MCF 10A (cell line): ENCODE results near the gene PRTG. TPM values are rescaled to one million over a fixed set of nuclear protein-coding genes. Genes with fewer than 3 reads are reported as not detected.

Experiments used
- BruUV-seq: library from RNA; stranded (reverse); fragments of 400-500 nt; replicated peaks from 2 replicates; lab custom pipeline; 2021; lab: Mats Ljungman, UMichigan
- CTCF ChIA-PET: fragments of 300-600 bp; sonication (Branson Sonifier 250); formaldehyde crosslinking; extraction: SDS; loops from one replicate; lab custom pipeline; 2021; ENCODE audit warnings: antibody characterized with exemption, inconsistent platforms; lab: Yijun Ruan, JAX
- POLR2A ChIA-PET: fragments of 300-600, 350-650 bp; sonication (Branson Sonifier 250); formaldehyde crosslinking; extraction: SDS; loops from one replicate; lab custom pipeline; 2020; ENCODE audit warnings: antibody characterized with exemption, inconsistent platforms; lab: Yijun Ruan, JAX
- DNase-seq: peaks from one replicate; pipeline ENCODE4 v3.0.0-alpha.2; 2018; ENCODE audit not compliant: unreplicated experiment
- H3K27ac Mint-ChIP-seq: one replicate; pipeline ENCODE4 v1.8.0; 2022; ENCODE audit warnings: mild to moderate bottlenecking, low read depth, mixed read lengths; ENCODE audit not compliant: unreplicated experiment
- H3K27me3 Mint-ChIP-seq: one replicate; pipeline ENCODE4 v1.8.0; 2022; ENCODE audit warnings: mixed read lengths; ENCODE audit not compliant: insufficient read depth, unreplicated experiment
- H3K36me3 Mint-ChIP-seq: one replicate; pipeline ENCODE4 v1.8.0; 2022; ENCODE audit warnings: mild to moderate bottlenecking, moderate library complexity, mixed read lengths; ENCODE audit not compliant: insufficient read depth, unreplicated experiment
- H3K4me1 Mint-ChIP-seq: one replicate; pipeline ENCODE4 v1.8.0; 2022; ENCODE audit warnings: mixed read lengths; ENCODE audit not compliant: insufficient read depth, unreplicated experiment
- H3K4me3 Mint-ChIP-seq: one replicate; pipeline ENCODE4 v1.8.0; 2022; ENCODE audit warnings: mild to moderate bottlenecking, moderate library complexity, mixed read lengths; ENCODE audit not compliant: unreplicated experiment
- H3K9me3 Mint-ChIP-seq: one replicate; pipeline ENCODE4 v1.8.0; 2022; ENCODE audit warnings: mixed read lengths; ENCODE audit not compliant: unreplicated experiment
- intact Hi-C: fragments of 100-400 bp; cut with micrococcal nuclease; formaldehyde crosslinking; loops from 2 replicates; pipeline ENCODE4 v1.14.1; 2022
- total RNA-seq: library from RNA; stranded (reverse); gene quantifications from 2 replicates; pipeline ENCODE4 v1.2.3, GENCODE V29; 2022
- TF ChIP-seq, protein P1 (sequence below): fragments of 200-600 bp; IDR thresholded peaks from one replicate; pipeline ENCODE4 v1.8.0; 2022; ENCODE audit warnings: antibody characterized with exemption, mild to moderate bottlenecking; ENCODE audit not compliant: unreplicated experiment

PRTG gene
- total RNA-seq, 1 experiment from 2014 or later: 3.5 TPM

DNA sequence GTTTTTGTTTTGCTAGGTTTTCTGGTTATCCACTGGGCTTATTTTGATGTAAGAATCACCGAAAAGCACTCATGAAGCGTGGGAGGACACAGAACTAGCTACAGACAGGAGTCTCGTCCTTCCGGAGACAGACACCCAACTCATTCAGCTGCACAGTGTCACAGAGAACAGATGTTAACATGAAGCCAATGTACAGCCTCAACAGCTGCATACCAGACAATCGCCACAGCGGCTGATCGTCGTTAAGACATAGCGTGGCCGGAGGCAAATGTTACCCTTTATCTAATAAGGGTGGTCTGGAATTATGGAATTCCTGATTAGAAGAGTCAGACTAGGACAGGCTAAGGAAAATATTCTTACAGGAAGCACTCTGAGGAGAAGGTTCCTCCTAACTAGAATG is 153.7 kb downstream of the PRTG start:
- H3K36me3 Mint-ChIP-seq: no peaks in the 10 kb centered on the region
- BruUV-seq: no TSS peak
- H3K9me3 Mint-ChIP-seq: no peaks in the 10 kb centered on the region
- intact Hi-C loops: no loop called here
- DNase-seq: no peak
- peak overlapping the region; percentile 70 for H3K4me3 Mint-ChIP-seq
- TF ChIP-seq, protein P1, sequence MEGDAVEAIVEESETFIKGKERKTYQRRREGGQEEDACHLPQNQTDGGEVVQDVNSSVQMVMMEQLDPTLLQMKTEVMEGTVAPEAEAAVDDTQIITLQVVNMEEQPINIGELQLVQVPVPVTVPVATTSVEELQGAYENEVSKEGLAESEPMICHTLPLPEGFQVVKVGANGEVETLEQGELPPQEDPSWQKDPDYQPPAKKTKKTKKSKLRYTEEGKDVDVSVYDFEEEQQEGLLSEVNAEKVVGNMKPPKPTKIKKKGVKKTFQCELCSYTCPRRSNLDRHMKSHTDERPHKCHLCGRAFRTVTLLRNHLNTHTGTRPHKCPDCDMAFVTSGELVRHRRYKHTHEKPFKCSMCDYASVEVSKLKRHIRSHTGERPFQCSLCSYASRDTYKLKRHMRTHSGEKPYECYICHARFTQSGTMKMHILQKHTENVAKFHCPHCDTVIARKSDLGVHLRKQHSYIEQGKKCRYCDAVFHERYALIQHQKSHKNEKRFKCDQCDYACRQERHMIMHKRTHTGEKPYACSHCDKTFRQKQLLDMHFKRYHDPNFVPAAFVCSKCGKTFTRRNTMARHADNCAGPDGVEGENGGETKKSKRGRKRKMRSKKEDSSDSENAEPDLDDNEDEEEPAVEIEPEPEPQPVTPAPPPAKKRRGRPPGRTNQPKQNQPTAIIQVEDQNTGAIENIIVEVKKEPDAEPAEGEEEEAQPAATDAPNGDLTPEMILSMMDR: no peak
- H3K27ac Mint-ChIP-seq: no peak overlapping the region
- H3K4me1 Mint-ChIP-seq: no peaks in the 10 kb centered on the region
- ChIA-PET POLR2A (no interaction called here), CTCF (interaction anchor here (0.6 kb wide), 1 partner anchor 63 kb away, joined by 5 read pairs; no protein-coding TSS in a partner anchor)
- H3K27me3 Mint-ChIP-seq: peaks cover 6% of the 10 kb centered on the region

DNA sequence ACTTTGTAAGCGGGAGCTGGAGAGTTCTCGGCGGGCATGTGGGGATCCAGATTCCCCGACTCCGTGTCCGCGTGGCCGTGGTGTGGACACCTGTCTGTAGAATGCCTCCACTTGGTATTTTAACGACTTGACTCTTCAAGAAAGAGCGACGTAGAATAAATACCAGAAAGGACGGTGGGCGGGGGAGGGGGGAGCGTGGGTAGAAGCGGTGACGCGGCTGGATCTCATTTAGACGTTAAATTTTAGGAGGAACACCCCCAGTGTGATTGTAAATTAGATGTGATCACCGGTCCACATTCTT is 154.2 kb downstream of the PRTG start:
- Mint-ChIP-seq H3K4me3 (peak overlapping the region; percentile 70), H3K36me3 (no peaks in the 10 kb centered on the region), H3K4me1 (no peaks in the 10 kb centered on the region), H3K27ac (no peak overlapping the region), H3K9me3 (no peaks in the 10 kb centered on the region), H3K27me3 (peaks cover 11% of the 10 kb centered on the region)
- TF ChIP-seq, protein P1: no peak
- ChIA-PET CTCF (interaction anchor here (0.6 kb wide), 1 partner anchor 62 kb away, joined by 5 read pairs; no protein-coding TSS in a partner anchor), POLR2A (interaction anchor here (0.6 kb wide), 1 partner anchor 133 kb away, joined by 3 read pairs; no protein-coding TSS in a partner anchor)
- no TSS peak for BruUV-seq
- DNase-seq: no peak
- intact Hi-C loops: no loop called here

DNA sequence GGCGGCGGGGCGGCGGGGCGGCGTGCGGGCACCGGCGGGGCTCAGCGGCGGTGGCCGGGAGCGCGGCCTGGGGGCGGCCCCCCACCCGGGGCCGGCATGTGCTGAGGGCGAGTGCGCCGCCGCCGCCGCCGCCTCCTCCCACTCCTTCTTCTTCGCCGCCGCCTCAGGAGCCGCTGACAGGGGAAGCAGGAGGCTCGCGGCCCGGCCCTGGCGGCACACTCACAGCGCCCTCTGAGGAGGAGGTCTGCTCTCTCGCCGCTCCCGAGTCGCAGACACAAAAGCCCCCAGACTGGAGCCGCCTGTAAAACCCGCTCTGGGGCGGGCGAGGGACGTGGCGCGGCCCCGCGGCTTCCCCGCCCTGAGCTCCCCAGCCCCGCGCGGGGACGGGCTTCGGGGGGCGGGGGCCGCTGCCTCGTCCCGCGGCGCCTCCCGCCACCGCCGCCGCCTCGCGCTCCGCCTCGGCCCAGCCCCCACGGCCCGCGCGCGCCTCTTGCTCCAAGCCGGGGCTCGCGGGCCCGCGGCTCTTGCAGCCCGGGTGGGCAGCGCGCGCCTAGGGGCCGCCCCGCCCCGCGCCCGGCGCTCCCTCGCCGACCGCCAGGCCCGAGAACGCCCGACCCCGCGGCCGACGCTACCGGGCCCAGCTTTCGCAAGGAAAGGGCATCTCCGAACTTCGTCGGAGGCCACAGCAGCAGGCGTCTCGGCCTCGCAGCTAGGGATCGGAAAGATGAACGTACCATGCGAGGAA is 154.7 kb downstream of the PRTG start, which contains the start of gene PYGO1:
Gene PYGO1, minus strand, starts transcription at position 276 of the 745 bp plus-strand sequence. CDS start 462 bp downstream, outside the sequence.
- peaks cover 16% of the 10 kb centered on the region for H3K27me3 Mint-ChIP-seq
- H3K36me3 Mint-ChIP-seq: no peaks in the 10 kb centered on the region
- TF ChIP-seq, protein P1: no peak
- ChIA-PET POLR2A (interaction anchor here (0.6 kb wide), 1 partner anchor 134 kb away, joined by 3 read pairs; no protein-coding TSS in a partner anchor), CTCF (interaction anchor here (0.6 to 0.7 kb wide), 2 partner anchors 21 to 62 kb away, joined by 3 to 5 read pairs; no protein-coding TSS in a partner anchor)
- peak within 1 kb of the TSS; percentile 70 for H3K4me3 Mint-ChIP-seq
- no peak within 1 kb of the TSS for H3K27ac Mint-ChIP-seq
- BruUV-seq: no TSS peak
- intact Hi-C loops: no loop called here
- H3K4me1 Mint-ChIP-seq: no peaks in the 10 kb centered on the region
- peak; percentile 64 for DNase-seq
- no peaks in the 10 kb centered on the region for H3K9me3 Mint-ChIP-seq

DNA sequence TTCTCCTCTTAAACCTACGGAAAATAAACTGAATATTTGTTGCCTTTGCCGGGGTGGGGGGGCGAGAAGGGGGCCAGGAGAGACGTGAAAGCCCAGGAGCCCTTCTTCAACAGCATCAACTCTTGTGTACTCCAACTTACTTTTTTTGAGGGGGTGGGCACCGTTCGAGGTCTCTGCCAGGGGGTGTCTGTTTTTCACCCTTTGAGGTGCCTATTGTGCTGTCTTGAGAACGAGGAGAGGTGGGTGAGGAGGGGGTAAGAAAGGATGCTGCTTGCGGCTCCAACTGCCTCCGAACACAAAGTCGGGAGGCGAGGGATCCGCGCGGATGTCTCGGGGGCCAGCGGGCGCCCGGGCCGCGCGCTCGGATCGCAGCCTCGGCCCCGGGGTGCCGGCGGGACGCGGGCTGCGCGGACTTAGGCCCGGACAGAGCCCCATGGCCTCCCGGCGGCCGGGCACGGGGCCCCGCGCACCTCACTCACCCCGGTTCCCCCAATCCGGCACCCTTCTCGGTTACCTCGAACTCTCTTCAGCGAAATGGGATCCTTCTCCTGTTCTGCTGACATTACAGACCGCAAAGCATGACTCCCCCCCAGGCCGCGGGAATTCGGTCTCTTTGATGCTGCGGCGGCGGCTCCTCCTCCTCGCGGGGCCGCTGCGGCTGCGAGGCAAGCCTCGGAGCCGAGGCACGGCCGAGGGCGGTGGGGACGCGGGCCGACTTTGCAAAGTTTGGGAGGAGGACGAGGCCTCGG is 155.5 kb downstream of the PRTG start:
- peak; percentile 51 for DNase-seq
- H3K9me3 Mint-ChIP-seq: no peaks in the 10 kb centered on the region
- no peak overlapping the region for H3K27ac Mint-ChIP-seq
- H3K36me3 Mint-ChIP-seq: no peaks in the 10 kb centered on the region
- peaks cover 24% of the 10 kb centered on the region for H3K27me3 Mint-ChIP-seq
- no TSS peak for BruUV-seq
- ChIA-PET CTCF (interaction anchor here (0.7 kb wide), 1 partner anchor 32 kb away, joined by 3 read pairs; no protein-coding TSS in a partner anchor), POLR2A (interaction anchor here (0.6 kb wide), 1 partner anchor 159 kb away, joined by 3 read pairs; no protein-coding TSS in a partner anchor)
- TF ChIP-seq, protein P1: no peak
- no peak overlapping the region for H3K4me3 Mint-ChIP-seq
- H3K4me1 Mint-ChIP-seq: peaks cover 1% of the 10 kb centered on the region
- intact Hi-C loops: no loop called here
